GM12874 (cell line): Measurements from ENCODE around the gene PHEX.

Experiments used
- CTCF ChIP-seq: IDR thresholded peaks from 2 replicates; pipeline ENCODE4 v1.5.1; 2011; ENCODE audit warnings: low read depth, mild to moderate bottlenecking, control low read depth, low read length, moderate library complexity; ENCODE audit not compliant: insufficient read depth

The PHEX gene

GRCh38 chrX:22163326-22163725 is 131.2 kb downstream of the PHEX start:
- no peak for TF ChIP-seq CTCF

GRCh38 chrX:22164770-22165388 is 132.8 kb downstream of the PHEX start:
- TF ChIP-seq CTCF, result no peak

- TF ChIP-seq CTCF, result no peak
These were observed 133.8 kb downstream of the PHEX start for GRCh38 chrX:22165732-22166457.

GRCh38 chrX:22171287-22172060 is 139.3 kb downstream of the PHEX start:
- TF ChIP-seq CTCF, result no peak

GRCh38 chrX:22173966-22174365 is 141.8 kb downstream of the PHEX start:
- TF ChIP-seq CTCF, result no peak

- TF ChIP-seq CTCF, result no peak
These were observed 145.9 kb downstream of the PHEX start for GRCh38 chrX:22177950-22178515.

GRCh38 chrX:22184096-22184495 is 152.0 kb downstream of the PHEX start:
- TF ChIP-seq CTCF, result no peak
